Skin epidermis (tissue), 12 donors: Measurements from ENCODE around the gene KIRREL2.
"Not testable (repeated sequence)": the region's sequence is repeated elsewhere in the genome, so short reads cannot be mapped to it uniquely, and the experiment has no call there.

Experiments
- H3K27ac ChIP-seq, 21 experiments: fragments of 200-600 bp; sonication (generic) in 11 of 21; one replicate each; pipeline ENCODE4 v1.5.0; 2020; ENCODE audit warnings: mild to moderate bottlenecking in 3 of 21, inconsistent platforms in 2 of 21, moderate library complexity in 2 of 21
- H3K4me3 ChIP-seq, 7 experiments: fragments of 200-600 bp; sonication (generic) in 2 of 7; one replicate each; pipeline ENCODE4 v1.5.0; 2020; ENCODE audit warnings: inconsistent platforms in 2 of 7, mild to moderate bottlenecking in 2 of 7, moderate library complexity in 1 of 7

KIRREL2 gene

DNA sequence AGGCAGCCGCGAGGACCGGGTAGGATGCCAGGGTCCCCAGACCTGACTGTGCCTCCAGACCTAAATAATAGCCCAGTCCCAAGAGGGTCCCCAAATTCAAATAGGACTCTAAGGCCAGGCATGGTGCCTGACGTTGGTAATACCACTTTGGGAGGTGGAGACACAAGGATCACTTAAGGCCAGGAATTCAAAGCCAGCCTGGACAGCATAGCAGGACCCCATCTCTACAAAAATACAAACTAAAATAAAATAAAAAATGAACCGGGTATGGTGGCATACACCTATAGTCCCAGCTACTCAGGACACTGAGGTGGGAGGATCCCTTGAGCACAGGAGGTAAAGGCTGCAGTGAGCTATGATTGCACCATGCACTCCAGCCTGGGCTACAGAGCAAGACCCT, 6.3 kb downstream of the KIRREL2 start:
- no peak overlapping the region for H3K4me3 ChIP-seq
- no peak overlapping the region for H3K27ac ChIP-seq

DNA sequence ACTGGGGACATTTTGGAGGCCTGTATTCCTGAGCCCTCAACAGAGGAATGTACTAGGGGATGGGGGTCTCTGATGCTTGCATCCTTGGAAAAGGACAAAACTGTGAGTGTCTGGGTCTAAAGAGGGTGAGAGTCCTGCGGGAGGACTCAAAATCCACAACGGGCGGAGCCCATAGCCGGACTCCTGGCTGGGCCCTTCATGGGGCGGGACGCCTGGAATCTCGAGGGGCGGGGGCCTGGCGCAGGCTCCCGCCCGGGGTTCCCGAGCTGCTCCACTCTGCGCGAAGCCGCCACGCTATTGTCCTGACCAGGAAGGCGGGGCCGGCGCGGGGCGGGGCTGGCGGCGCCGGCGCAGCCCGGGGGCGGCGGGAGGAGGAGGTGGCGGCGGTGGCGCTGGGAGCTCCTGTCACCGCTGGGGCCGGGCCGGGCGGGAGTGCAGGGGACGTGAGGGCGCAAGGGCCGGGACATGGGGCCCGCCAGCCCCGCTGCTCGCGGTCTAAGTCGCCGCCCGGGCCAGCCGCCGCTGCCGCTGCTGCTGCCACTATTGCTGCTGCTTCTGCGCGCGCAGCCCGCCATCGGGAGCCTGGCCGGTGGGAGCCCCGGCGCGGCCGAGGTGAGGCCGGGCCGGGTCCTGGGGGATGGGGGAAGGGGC, 11.6 kb downstream of the KIRREL2 start, which contains the start of gene APLP1:
Gene APLP1 (plus strand): TSS at position 403 of the 651 bp plus-strand sequence. CDS start 63 bp downstream, at position 466.
- Histone ChIP-seq H3K27ac (no peak within 1 kb of the TSS), H3K4me3 (peak within 1 kb of the TSS; percentile 24 to 48 (median 37))

DNA sequence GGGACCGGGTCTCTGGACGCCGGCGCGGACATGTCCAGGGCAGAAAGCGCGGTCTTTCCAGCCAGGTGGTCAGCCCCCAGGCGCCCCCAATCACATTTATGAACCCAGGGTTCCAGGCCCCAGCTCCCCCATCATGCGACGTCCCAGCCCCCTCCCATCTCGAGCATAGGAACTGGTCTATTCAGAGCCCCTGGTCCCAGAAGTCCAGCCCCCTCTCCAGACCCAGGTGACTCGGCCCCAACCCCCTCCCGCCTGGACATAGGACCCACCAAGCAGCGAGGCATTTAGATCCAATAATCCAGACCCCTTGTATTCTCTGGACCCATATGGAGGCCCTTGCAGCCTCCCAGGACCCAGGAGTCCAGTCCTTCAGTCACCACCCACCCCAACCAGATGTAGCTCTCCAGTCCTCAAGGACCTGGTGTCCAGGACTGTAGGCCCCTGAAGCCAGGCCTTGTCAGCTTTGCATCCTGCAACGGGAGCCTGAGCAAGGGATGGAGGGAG, 12.2 kb downstream of the KIRREL2 start:
- H3K27ac ChIP-seq = no peak overlapping the region
- H3K4me3 ChIP-seq = peak overlapping the region; percentile 24 to 48 (median 37)

DNA sequence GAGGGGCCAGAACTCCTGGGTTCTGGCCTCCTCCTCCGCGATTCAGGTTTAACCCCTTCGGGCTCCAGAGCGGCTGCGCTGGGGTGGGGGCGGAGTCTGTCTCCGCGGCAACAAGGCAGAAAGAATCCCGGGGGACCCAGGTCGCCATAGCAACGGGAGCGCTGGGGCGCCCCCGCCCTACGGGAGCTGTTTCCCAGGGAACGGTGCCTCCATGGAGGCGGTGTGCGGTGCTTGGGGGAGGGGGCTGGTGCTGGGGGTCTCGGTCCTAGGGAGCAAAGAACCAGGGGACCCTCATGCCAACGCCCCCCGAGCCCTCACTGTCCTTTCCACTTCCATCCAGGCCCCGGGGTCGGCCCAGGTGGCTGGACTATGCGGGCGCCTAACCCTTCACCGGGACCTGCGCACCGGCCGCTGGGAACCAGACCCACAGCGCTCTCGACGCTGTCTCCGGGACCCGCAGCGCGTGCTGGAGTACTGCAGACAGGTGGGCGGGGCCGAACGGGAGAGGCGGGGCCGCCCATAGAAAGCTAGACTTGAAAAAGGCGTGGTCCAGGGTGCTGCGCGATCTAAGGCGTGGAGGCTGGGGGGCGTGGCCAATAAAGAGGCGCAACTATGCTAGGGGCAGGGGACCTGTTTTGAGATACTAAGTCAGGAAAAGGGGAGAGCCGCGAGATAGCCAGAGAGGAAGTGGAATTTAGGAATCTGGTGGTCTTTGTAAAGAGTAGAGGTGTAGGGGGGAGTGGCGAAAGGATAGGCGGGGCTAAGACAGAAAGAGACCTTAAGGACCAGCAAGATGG, 12.8 kb downstream of the KIRREL2 start:
- Histone ChIP-seq H3K4me3 (peak overlapping the region in 2 of 7 experiments; percentile 37 to 48), H3K27ac (no peak overlapping the region)

DNA sequence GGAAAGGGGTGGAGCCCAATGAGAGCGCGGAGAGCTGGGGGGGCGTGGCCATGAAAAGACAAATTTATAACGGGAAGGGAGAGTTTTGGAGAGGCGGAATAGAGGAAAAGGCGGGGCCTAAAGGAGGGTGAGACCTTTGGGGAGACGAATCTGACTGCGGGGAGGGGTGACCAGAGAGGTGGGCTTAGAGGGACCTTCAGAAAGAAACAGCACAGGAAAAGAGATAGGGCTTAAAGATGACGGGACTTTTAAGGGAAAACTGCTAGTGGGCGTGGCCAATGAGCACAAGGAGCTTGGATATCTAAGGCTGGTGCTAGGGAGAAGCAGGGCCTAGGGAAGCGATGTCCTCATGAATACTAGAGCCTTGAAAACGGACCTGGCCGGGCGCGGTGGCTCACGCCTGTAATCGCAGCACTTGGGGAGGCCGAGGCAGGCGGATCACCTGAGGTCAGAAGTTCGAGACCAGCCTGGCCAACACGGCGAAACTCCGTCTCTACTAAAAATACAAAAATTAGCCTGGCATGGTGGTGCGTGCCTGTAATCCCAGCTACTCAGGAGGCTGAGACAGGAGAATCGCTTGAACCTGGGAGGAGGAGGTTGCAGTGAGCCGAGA, 13.5 kb downstream of the KIRREL2 start:
- peak overlapping the region in 1 of 7 experiments; percentile 12 for H3K4me3 ChIP-seq
- H3K27ac ChIP-seq = not testable (repeated sequence)

DNA sequence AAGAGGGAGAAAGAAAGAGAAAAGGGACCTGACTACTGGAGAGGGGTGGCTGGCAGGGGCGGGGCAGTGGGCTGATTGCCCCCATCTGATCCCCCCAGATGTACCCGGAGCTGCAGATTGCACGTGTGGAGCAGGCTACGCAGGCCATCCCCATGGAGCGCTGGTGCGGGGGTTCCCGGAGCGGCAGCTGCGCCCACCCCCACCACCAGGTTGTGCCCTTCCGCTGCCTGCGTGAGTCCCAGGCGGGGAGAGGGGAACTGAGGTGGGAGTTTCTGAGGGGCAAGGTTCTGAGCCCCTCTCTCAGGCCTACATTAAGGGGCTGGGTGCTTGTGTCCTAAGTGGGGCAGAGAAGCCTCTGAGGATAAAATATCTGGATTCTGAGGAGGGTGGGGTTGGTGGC, 14.1 kb downstream of the KIRREL2 start:
- H3K27ac ChIP-seq = no peak overlapping the region
- no peak overlapping the region for H3K4me3 ChIP-seq

DNA sequence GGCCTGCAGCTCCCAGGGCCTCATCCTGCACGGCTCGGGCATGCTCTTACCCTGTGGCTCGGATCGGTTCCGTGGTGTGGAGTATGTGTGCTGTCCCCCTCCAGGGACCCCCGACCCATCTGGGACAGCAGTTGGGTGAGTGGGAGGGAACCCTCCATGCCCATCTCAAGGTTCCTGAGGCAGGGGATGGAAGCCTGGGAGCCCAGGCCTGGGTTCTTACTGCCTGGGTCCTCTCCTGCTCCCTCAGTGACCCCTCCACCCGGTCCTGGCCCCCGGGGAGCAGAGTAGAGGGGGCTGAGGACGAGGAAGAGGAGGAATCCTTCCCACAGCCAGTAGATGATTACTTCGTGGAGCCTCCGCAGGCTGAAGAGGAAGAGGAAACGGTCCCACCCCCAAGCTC, 14.9 kb downstream of the KIRREL2 start:
- no peak overlapping the region for H3K4me3 ChIP-seq
- H3K27ac ChIP-seq = no peak overlapping the region

DNA sequence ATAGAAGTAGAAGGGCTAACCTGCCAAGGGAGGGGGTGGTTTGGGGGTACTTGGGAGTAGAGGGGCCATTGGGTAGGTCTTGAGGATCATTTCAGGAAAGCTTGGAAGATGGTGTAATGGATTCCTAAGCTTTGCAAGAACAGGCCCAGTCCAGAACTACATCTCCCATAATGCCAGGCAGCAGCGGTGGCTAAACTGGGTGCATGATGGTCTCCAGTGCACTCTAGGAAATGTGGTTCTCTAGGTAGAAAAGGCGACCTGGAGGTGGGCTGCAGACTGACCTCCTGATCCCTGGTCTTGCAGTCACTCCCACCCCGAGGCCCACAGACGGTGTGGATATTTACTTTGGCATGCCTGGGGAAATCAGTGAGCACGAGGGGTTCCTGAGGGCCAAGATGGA, 15.5 kb downstream of the KIRREL2 start:
- no peak overlapping the region for H3K27ac ChIP-seq
- no peak overlapping the region for H3K4me3 ChIP-seq

DNA sequence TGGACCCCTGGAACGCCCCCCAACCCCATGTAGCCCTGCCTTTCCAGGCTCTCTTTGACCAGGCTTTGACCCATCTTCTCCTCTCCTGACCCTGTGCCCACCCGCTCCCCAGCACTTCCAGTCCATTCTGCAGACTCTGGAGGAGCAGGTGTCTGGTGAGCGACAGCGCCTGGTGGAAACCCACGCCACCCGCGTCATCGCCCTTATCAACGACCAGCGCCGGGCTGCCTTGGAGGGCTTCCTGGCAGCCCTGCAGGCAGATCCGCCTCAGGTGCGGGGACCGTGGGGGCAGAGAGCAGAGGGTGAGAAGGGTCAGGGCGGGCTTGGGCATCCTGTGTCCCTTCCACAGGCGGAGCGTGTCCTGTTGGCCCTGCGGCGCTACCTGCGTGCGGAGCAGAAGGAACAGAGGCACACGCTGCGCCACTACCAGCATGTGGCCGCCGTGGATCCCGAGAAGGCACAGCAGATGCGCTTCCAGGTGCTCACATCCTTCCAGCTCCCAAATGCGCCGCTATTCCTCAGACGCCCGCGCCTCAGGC, 17.8 kb downstream of the KIRREL2 start:
- H3K4me3 ChIP-seq = no peak overlapping the region
- no peak overlapping the region for H3K27ac ChIP-seq

DNA sequence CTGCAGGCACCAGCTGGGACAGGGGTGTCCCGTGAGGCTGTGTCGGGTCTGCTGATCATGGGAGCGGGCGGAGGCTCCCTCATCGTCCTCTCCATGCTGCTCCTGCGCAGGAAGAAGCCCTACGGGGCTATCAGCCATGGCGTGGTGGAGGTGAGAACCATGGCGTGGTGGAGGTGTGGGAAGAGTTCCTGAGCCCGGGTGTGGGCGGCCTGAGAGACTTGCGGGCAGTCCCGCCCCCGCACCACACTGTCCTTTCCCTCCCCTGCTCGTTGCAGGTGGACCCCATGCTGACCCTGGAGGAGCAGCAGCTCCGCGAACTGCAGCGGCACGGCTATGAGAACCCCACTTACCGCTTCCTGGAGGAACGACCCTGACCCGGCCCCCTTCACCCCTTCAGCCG, 22.4 kb downstream of the KIRREL2 start:
- Histone ChIP-seq H3K27ac (no peak overlapping the region), H3K4me3 (no peak overlapping the region)

DNA sequence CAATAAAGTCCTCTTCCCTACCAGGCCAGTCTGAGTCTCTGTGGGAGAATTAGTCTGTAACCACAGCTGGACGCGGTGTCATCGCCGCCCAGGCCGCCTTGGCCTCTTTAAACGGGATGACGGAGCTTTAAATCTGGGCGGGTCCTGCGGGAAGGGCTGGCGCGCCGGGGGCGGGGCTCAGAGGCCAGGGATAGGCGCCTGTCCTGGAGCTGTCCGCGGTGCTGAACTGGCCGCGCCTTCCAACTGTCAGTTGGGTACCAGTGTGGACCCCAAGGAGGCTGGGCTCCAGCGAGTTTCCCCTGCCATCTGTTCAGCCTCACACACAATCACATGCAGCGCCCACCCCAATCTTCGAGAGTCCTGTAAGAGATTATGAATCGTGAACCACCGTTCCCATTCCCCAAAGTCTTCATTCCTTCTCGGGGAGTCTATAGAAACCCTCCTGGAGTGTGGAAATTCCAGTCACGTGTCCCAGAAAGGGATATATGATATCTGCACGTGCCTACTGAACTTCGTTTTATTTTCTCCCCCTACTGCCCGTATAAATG, 23.1 kb downstream of the KIRREL2 start:
- H3K27ac ChIP-seq = no peak overlapping the region

DNA sequence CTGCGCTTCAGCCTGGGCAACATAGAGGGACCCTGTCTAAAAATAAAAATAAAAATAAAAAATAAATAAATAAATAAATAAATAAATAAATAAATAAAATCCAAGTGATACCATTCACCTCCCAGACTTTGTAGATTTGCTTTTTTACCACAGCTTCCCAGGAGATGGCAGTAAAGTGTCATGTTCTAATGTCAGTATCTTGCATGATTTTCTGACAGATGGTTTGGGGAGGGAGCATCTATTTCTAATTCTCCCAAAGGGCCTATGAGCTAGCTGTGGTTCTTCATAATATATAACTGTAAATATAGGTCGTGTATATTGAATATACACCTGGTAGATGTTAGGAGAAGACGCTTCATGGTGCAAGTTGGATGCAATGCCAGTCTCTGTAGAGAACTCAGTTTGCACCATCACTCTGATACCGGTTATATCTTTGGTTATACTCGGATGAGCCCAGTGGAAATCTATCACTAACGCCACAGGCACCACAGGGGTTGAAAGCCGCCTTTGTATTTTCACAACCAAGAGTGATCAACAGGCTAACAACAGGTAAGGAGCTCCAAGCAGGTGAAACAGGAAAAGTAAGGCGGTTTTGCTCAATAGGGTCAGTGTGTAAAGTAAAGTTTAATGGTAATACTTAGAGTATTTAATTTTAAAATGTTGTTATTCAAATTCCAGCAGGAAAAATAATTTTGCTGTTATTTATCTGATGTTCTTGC, 25.6 kb downstream of the KIRREL2 start:
- H3K27ac ChIP-seq = no peak overlapping the region
- no peak overlapping the region for H3K4me3 ChIP-seq

More for the DNA sequence above, 23.1 kb downstream of the KIRREL2 start:
- no peak overlapping the region for H3K4me3 ChIP-seq

DNA sequence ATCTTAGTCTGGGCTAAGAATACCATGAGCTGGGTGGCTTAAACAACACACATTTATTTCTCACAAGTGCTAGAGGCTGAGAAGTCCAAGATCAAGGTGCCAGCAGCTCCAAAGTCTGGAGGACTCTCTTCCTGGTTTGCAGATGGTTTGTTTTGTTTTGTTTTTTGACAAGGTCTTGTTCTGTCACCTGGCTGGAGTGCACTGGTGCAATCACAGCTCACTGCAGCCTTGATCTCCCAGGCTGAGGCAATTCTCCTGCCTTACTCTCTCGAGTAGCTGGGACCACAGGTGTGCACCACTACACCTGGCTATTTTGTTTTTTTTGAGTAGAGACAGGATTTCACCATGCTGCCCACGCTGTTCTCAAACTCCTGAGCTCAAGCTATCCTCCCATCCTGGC, 27.2 kb downstream of the KIRREL2 start:
- Histone ChIP-seq H3K27ac (no peak overlapping the region), H3K4me3 (no peak overlapping the region)

DNA sequence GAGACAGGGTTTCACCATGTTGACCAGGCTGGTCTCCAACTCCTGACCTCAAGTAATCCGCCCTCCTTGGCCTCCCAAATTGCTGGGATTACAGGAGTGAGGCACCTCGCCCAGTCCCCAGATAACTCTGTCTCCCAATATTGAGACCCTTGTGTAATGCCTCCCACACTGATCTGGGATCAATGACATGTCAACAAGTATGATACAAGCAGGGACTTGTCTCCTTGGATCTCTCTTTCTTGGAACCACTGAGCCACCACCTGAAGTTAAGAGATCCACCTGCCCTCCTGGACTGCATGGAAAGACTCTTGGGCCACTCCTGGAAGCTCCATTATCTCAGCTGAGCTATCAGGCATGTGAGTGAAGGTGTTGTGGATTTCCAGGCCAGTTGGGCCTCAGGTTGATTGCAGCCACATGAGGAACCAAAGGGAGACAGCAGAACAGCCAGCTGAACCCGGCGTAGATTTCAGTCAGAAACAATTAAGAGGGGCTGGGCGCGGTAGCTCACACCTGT, 28.6 kb downstream of the KIRREL2 start:
- Histone ChIP-seq H3K27ac (no peak overlapping the region), H3K4me3 (no peak overlapping the region)

DNA sequence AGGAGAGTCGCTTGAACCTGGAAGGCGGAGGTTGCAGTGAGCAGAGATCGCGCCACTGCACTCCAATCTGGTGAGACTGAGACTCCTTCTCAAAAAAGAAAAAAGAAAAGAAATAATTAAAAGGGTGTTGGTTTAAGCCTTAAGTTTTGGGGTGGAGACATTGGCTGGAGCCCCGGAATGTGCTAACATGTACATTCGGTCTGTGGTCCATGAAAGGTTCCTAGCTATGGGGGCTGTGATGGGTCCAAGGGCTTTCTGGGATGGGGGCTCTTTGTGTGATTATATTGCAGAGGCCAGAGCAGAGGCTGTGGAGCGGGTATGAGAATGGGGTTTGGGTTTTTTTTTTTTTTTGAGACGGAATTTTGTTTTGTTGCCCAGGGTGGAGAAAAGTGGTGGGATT, 29.2 kb downstream of the KIRREL2 start:
- Histone ChIP-seq H3K4me3 (no peak overlapping the region), H3K27ac (no peak overlapping the region)

DNA sequence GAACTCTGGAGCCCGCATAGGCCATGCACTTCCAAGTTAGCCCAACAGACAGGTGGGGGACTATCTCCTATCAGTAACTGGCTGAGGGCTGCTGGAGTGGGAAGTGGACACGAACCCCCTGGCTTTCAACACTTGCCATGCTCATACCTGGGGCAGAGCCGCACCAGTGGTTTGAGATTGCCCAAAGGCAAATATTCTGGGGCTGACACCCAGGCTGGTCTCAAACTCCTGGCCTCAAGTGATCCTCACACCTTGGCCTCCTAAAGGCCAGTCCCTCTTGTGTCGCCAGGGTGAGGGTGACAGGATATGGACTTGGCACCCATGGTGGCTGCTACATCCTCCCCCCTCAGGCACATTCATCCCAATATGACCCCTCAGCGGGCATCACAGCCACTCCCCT, 30.5 kb downstream of the KIRREL2 start:
- H3K27ac ChIP-seq = no peak overlapping the region
- no peak overlapping the region for H3K4me3 ChIP-seq

DNA sequence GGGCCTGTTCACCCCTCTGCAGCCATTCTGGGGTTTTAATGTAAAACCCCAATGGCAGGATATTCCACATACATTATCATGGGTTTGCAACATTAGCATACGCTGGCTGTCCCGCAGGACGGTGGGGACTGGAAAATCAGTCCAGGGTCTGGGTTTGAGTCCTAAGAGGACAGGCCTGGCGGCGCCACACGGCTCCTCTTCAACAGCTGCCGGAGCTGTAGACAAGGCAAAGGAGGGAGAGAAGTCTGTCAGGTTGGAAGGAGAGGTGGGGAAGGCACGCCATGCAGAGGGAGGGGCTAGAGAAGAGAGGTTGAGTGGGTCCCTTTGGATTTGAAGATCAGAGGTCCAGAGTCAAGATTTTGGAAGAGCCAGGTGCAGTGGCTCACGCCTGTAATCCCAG, 31.7 kb downstream of the KIRREL2 start:
- no peak overlapping the region for H3K27ac ChIP-seq

DNA sequence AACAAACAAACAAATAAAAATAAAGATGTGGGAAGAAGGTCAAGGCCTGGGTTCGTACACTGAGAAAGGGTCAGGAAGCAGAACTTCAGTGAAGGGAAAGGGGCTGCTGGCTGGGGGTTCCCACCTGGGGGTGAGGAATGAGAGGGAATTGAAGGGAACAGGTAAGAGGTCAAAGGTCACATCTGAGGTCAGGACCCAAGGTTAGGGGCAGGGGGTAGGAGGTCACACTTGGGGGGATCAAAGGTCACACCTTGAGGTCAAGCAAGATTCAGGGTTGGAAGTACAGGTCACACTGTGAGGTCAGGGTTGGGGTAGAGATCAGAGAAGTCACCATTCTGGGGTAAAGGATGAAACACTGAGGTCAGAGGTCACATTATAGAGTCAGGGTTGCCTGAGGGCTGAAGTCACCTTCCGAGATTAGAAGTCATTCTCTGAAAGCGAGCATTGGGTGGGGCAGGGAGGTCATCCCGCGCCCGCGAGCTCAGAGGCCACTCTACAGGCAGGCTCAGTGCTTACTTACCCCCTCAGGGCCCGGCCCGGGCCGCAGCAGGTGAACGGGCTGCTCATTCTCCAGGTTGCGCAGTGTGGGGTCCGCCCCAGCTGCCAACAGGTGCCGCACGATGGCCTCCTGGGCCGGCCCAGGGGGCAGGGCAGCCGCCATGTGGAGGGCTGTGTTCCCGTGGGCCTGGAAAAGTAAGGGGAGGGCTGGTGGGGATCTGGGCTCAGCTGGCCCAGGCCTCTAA, 32.8 kb downstream of the KIRREL2 start:
- Histone ChIP-seq H3K27ac (no peak overlapping the region), H3K4me3 (no peak overlapping the region)

More for the DNA sequence above, 31.7 kb downstream of the KIRREL2 start:
- H3K4me3 ChIP-seq = no peak overlapping the region
